Stomach (tissue), 9 donors: ENCODE data around the gene KCNN4. TPM values are rescaled to one million over a fixed set of nuclear protein-coding genes. Genes with fewer than 3 reads are reported as not detected.

ENCODE experiments used
- DNase-seq, 2 donors: peaks; one replicate each; pipeline versions ENCODE4 v3.0.0 to v3.0.0-alpha.2; 2013 to 2019
- H3K27ac ChIP-seq, 5 donors: fragments of 200-600 bp in 4 of 5; sonication (generic) in 4 of 5; one replicate each; pipeline ENCODE4 v1.5.1; 2013 to 2019; ENCODE audit warnings: mild to moderate bottlenecking in 1 of 5, moderate library complexity in 1 of 5
- H3K27me3 ChIP-seq, 3 donors: fragments of 200-600 bp; sonication (generic); one replicate each; pipeline ENCODE4 v1.5.1; 2017 to 2019; ENCODE audit warnings: mixed run types in 1 of 3
- H3K36me3 ChIP-seq, 4 donors: fragments of 200-600 bp; sonication (generic); 1 replicate in 3 of 4; 2 replicates in 1 of 4; pipeline ENCODE4 v1.5.1; 2016 to 2019
- H3K4me1 ChIP-seq, 4 donors: fragments of 200-600 bp; sonication (generic); one replicate each; pipeline ENCODE4 v1.5.1; 2016 to 2019
- H3K4me3 ChIP-seq, 4 donors: fragments of 200-600 bp; sonication (generic) in 3 of 4; one replicate each; pipeline ENCODE4 v1.5.1; 2016 to 2019; ENCODE audit warnings: mild to moderate bottlenecking in 1 of 4
- H3K9me3 ChIP-seq, 4 donors: fragments of 200-600 bp; sonication (generic); one replicate each; pipeline ENCODE4 v1.5.1; 2016 to 2019
- EP300 ChIP-seq: sonication (generic); formaldehyde crosslinking; IDR thresholded peaks from one replicate; pipeline ENCODE4 v1.6.1; 2017; ENCODE audit warnings: antibody characterized with exemption
- POLR2A ChIP-seq, 4 donors: fragments of 450-650 bp; IDR thresholded peaks; one replicate each; pipeline ENCODE4 v1.6.1; 2016; ENCODE audit warnings: antibody characterized with exemption in 4 of 4, control low read depth in 2 of 4, mild to moderate bottlenecking in 1 of 4, moderate library complexity in 1 of 4
- POLR2AphosphoS5 ChIP-seq, 3 donors: sonication (generic); formaldehyde crosslinking; IDR thresholded peaks; one replicate each; pipeline ENCODE4 v1.6.1; 2016; ENCODE audit warnings: antibody characterized with exemption in 3 of 3
- WGBS, 5 donors: extraction: QIAGEN DNeasy Blood & Tissue Kit in 3 of 5; methylation state at CpG; one replicate each; pipeline versions ENCODE4 v1.1.5 to v1.1.7; 2013 to 2018; 5-methylcytosine and 5-hydroxymethylcytosine counted together
- intact Hi-C: fragments of 100-400 bp; cut with DNase I; formaldehyde crosslinking; loops from one replicate; pipeline ENCODE4 v1.15.1; 2023; ENCODE audit warnings: low total_unique reads
- polyA plus RNA-seq, 3 donors: library from polyadenylated mRNA; stranded (reverse); fragments of 200-250 nt; gene quantifications; one replicate each; pipeline ENCODE4 v1.2.3, GENCODE V29; 2013
- total RNA-seq, 5 donors: library from RNA; depleted of rRNA; stranded (reverse); fragments of >200 nt; gene quantifications; one replicate each; pipeline versions ENCODE4 v1.1.0 to v1.2.3, GENCODE V29; 2014 to 2016
- TF ChIP-seq, protein P1 (sequence below), 7 experiments: fragments of 450-650 bp in 4 of 7; fragments of 200-600 bp in 3 of 7; sonication (generic) in 3 of 7; IDR thresholded peaks; one replicate each; pipeline ENCODE4 v1.5.1; 2016 to 2019; ENCODE audit warnings: antibody characterized with exemption in 7 of 7, control low read depth in 2 of 7, mild to moderate bottlenecking in 1 of 7
- donor health status: healthy with polysubstance abuse.
- donor health status: Bipolar disorder and iron deficiency.
- donor health status: healthy.

KCNN4 gene
- total and polyA plus RNA-seq, 8 donors: 3.1 to 222 (median 17.4) TPM

DNA sequence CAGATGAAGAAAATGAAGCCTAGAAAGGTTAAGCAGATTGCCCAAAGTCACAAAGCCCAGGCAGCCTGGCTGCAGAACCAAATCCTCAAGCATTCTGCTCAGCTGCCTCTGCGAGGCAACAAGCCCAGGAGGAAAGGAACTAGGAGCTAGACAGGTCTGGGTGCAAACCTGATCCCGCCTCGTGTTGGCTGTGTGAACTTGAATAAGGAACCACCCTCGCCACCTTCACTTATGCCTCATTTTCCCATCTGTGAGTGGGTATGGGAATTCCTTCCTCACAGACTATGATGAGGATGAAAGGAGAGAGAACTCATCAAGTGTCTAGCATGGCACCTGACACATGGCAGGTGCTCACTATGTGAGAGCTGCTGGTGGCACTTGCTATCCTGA, 32.6 kb downstream of the KCNN4 start:
- intact Hi-C loops: loop anchor here (5.0 kb wide), 1 partner anchor 34 kb away; the partner anchor contains the start of gene KCNN4
- Histone ChIP-seq H3K9me3 (no peaks in the 10 kb centered on the region), H3K27me3 (no peaks in the 10 kb centered on the region), H3K4me3 (no peak overlapping the region), H3K27ac (no peak overlapping the region), H3K4me1 (peaks cover 9 to 39% (median 35%) of the 10 kb centered on the region in 4 donors), H3K36me3 (peaks cover 59 to 88% (median 84%) of the 10 kb centered on the region in 4 donors)
- DNase-seq: no peak
- TF ChIP-seq, protein P1, sequence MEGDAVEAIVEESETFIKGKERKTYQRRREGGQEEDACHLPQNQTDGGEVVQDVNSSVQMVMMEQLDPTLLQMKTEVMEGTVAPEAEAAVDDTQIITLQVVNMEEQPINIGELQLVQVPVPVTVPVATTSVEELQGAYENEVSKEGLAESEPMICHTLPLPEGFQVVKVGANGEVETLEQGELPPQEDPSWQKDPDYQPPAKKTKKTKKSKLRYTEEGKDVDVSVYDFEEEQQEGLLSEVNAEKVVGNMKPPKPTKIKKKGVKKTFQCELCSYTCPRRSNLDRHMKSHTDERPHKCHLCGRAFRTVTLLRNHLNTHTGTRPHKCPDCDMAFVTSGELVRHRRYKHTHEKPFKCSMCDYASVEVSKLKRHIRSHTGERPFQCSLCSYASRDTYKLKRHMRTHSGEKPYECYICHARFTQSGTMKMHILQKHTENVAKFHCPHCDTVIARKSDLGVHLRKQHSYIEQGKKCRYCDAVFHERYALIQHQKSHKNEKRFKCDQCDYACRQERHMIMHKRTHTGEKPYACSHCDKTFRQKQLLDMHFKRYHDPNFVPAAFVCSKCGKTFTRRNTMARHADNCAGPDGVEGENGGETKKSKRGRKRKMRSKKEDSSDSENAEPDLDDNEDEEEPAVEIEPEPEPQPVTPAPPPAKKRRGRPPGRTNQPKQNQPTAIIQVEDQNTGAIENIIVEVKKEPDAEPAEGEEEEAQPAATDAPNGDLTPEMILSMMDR (IDR thresholded peaks at IDR 0.05): no peak
- TF ChIP-seq EP300: no peak
- TF ChIP-seq POLR2AphosphoS5 (IDR thresholded peaks at IDR 0.05): no peak
- TF ChIP-seq POLR2A (IDR thresholded peaks at IDR 0.05): no peak
- 76 to 87% (median 84%) methylated on average over 4 of the region's 4 CpGs for WGBS, 5 donors

DNA sequence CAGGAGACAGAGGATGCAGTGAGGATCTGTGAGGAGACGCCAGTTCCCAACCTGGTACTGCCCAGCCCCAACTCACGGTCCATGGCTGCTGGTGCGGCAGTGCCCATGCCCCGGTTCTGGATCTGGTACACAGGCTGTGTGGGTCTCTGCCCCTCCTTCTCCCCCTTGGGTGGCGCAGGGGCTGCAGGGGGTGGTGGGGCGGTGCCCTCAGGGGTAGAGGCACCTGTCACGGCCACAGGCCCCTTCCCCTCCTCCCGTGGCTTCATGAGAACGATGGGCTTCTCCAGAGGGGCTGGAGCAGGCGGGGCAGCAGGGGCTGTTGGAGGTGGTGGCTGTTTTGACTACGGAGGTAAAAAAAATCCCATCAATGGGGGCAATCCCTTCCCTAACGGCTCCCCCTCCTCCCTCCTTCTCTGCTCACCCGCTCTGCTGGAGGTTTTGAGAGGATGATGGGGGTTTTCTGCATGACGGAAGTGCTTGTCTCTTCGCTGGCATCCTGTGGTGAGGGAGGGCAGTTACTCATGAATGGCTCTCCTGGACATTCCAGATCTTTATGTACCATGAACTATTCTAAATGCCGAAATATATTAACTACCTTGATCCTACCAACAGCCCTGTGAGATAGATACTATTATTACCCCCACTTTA, 33.1 kb downstream of the KCNN4 start:
- WGBS, 5 donors: 82 to 89% (median 86%) methylated on average over 12 to 16 of the region's 16 CpGs
- H3K27ac ChIP-seq: no peak overlapping the region
- peaks cover 60 to 93% (median 89%) of the 10 kb centered on the region in 4 donors for H3K36me3 ChIP-seq
- no peaks in the 10 kb centered on the region for H3K9me3 ChIP-seq
- no peak overlapping the region for H3K4me3 ChIP-seq
- intact Hi-C loops: loop anchor here (5.0 kb wide), 1 partner anchor 35 kb away; the partner anchor contains the start of gene KCNN4
- TF ChIP-seq, protein P1 (IDR thresholded peaks at IDR 0.05): no peak
- TF ChIP-seq POLR2AphosphoS5 (IDR thresholded peaks at IDR 0.05) (no peak), POLR2A (IDR thresholded peaks at IDR 0.05) (no peak), EP300 (no peak)
- no peaks in the 10 kb centered on the region for H3K27me3 ChIP-seq
- H3K4me1 ChIP-seq: peaks cover 5 to 35% (median 30%) of the 10 kb centered on the region in 4 donors
- no peak for DNase-seq

DNA sequence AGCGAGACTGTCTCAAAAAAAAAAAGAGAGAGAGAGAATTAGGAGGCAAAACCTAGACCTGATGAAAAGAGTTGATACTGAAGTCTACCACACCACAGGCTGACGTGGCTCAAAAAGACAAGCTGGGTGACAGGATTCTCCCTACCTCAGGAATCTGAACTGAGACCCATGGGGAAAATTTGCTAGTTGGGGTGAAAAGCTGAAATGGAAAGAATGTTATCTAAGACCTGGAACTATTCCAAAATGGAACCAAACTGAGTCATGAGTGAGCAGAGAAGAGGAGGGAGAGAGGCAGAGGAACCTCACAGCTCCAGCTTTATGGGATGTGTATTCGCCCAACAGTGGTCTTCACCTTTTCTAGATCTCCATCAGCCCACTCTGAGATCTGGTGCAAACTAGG, 37.7 kb downstream of the KCNN4 start:
- H3K27me3 ChIP-seq: no peaks in the 10 kb centered on the region
- H3K9me3 ChIP-seq: no peaks in the 10 kb centered on the region
- WGBS, 5 donors: 80 to 85% (median 83%) methylated on average over 3 of the region's 3 CpGs
- H3K4me3 ChIP-seq: no peak overlapping the region
- H3K36me3 ChIP-seq: peaks cover 58 to 100% (median 97%) of the 10 kb centered on the region in 4 donors
- no peak for DNase-seq
- intact Hi-C loops: no loop called here
- no peak overlapping the region for H3K27ac ChIP-seq
- TF ChIP-seq POLR2A (IDR thresholded peaks at IDR 0.05) (no peak), POLR2AphosphoS5 (IDR thresholded peaks at IDR 0.05) (no peak), EP300 (no peak)
- TF ChIP-seq, protein P1 (IDR thresholded peaks at IDR 0.05): no peak
- H3K4me1 ChIP-seq: peaks cover 0 to 46% (median 33%) of the 10 kb centered on the region in 4 donors

DNA sequence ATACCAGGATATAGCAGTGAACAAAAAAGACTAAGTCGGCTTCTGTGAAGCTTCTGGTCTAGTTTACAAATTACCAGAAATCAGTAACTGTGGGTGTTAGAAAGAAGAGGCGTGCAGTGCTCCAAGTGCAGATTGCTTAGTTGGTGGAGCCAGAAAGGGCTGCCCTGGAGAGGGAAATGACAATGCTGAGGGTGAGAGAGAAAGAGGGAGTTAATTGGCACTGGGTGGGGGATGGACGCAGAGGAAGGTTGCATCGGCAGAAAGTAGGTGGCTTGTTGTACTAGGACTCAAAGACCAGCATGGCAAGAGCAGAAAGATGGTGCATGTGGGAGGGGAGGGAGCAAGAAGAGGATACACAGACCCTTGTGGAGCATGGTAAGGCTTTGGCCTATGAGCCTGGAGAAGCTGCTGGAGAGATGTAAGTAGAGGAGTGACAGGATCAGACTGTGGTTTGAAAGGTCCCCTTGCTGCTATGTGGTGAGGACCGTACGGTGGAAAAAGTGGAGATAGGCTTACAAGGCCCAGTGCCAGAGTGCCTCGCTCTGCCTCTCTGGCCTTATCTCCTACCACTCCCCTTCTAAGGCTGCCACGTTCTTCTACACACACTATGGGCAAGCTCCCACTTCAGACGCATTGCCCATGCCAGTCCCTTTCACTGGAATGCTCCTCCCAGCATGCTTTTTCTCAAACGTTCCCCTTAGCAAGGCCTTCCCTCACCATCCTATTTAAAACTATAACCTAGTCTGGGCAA, 39.5 kb downstream of the KCNN4 start:
- no peaks in the 10 kb centered on the region for H3K27me3 ChIP-seq
- peaks cover 0 to 46% (median 35%) of the 10 kb centered on the region in 4 donors for H3K4me1 ChIP-seq
- H3K4me3 ChIP-seq: no peak overlapping the region
- no peak for DNase-seq
- WGBS, 5 donors: 41 to 67% (median 55%) methylated on average over 10 of the region's 10 CpGs
- H3K9me3 ChIP-seq: no peaks in the 10 kb centered on the region
- H3K36me3 ChIP-seq: peaks cover 59 to 100% (median 97%) of the 10 kb centered on the region in 4 donors
- peak overlapping the region in 3 of 5 donors; percentile 62 to 86 (median 79) for H3K27ac ChIP-seq
- TF ChIP-seq POLR2A (IDR thresholded peaks at IDR 0.05): no peak
- TF ChIP-seq, protein P1 (IDR thresholded peaks at IDR 0.05): no peak
- TF ChIP-seq EP300: no peak
- TF ChIP-seq POLR2AphosphoS5 (IDR thresholded peaks at IDR 0.05): peak in 1 of 3 donors; percentile 28
- intact Hi-C loops: no loop called here
